Activated naive CD8-positive, alpha-beta T cell treated with anti-CD3 and anti-CD28 coated beads for 36 hours (primary cell): Measurements from ENCODE around the gene OGFOD3. TPM values are rescaled to one million over a fixed set of nuclear protein-coding genes. Genes with fewer than 3 reads are reported as not detected.

ENCODE experiments used
- DNase-seq: peaks from one replicate; pipeline ENCODE4 v3.0.0; 2021
- H3K27ac Mint-ChIP-seq: one replicate; pipeline ENCODE4 v1.8.0; 2022; ENCODE audit warnings: mild to moderate bottlenecking, moderate library complexity, mixed read lengths
- H3K27me3 Mint-ChIP-seq: one replicate; pipeline ENCODE4 v1.8.0; 2022; ENCODE audit warnings: mild to moderate bottlenecking, mixed read lengths
- H3K36me3 Mint-ChIP-seq: one replicate; pipeline ENCODE4 v1.8.0; 2021; ENCODE audit warnings: mild to moderate bottlenecking, mixed read lengths
- H3K4me1 Mint-ChIP-seq: one replicate; pipeline ENCODE4 v1.8.0; 2021; ENCODE audit warnings: mixed read lengths
- H3K4me3 Mint-ChIP-seq: one replicate; pipeline ENCODE4 v1.8.0; 2022; ENCODE audit warnings: mild to moderate bottlenecking, moderate library complexity, mixed read lengths
- H3K9me3 Mint-ChIP-seq: one replicate; pipeline ENCODE4 v1.8.0; 2022; ENCODE audit warnings: mixed read lengths
- total RNA-seq, 2 experiments: library from RNA; stranded (reverse); gene quantifications; one replicate each; pipeline ENCODE4 v1.2.3, GENCODE V29; 2021

Gene OGFOD3
- total RNA-seq, 2 experiments from 2014 or later: 18.4 to 21.5 TPM

DNA sequence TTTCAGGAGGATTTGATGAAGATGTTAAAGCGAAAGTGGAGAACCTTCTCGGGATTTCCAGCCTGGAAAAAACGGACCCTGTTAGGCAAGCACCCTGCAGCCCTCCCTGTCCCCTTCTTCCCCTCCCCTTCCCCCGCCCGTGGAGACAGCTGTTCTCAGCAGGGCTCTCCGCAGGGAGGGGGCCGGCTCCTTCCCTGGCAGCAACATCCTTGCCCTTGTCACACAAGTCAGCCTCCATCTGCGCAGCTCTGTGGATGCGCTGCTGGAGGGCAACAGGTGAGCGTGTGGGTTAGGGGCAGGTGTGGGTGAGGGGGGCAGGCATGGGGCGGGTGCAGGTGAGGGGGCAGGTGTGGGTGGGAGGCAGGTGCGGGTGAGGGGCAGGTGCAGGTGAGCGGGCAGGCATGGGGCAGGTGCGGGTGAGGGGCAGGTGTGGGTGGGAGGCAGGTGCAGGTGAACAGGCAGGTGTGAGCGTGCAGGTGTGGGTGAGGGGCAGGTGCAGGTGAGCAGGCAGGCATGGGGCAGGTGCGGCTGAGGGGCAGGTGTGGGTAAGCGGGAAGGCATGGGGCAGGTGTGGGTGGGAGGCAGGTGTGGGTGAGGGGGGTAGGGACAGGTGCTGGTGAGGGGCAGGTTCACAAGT lies 22.7 kb upstream of the OGFOD3 start:
- DNase-seq: no peak
- no peak overlapping the region for H3K27ac Mint-ChIP-seq
- H3K4me3 Mint-ChIP-seq: no peak overlapping the region

DNA sequence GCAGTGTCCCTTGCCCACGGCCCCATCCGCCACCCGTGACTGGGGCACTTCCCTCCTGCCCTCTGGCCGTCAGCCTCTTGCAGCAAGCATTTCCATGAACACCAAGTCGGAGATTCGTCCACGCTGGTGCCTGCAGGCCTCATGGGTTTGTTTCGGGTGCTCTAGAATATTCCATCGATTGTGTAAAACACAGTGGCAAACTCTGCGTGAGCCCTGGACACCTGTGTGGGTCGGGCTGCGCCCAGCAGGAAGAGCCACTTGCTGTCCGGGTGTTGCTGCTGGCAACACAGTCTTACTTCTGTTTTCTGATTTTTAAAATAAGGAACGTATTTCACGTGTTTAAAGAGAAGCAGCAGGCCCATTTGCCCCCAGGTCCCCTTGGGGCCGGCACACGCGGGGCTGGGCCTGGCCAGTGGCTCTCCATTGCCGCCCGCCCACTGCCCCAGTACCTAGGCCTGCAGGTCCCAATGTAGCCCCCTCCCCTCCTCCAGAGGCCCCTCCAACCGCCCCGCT lies 22.1 kb upstream of the OGFOD3 start:
- peaks cover 9% of the 10 kb centered on the region for H3K36me3 Mint-ChIP-seq
- no peak for DNase-seq
- no peak overlapping the region for H3K4me3 Mint-ChIP-seq
- H3K27ac Mint-ChIP-seq: peak overlapping the region; percentile 29
- H3K4me1 Mint-ChIP-seq: no peaks in the 10 kb centered on the region
- H3K27me3 Mint-ChIP-seq: no peaks in the 10 kb centered on the region
- H3K9me3 Mint-ChIP-seq: no peaks in the 10 kb centered on the region

More for the DNA sequence above, 22.7 kb upstream of the OGFOD3 start:
- Mint-ChIP-seq H3K27me3 (no peaks in the 10 kb centered on the region), H3K9me3 (no peaks in the 10 kb centered on the region), H3K36me3 (peaks cover 9% of the 10 kb centered on the region), H3K4me1 (no peaks in the 10 kb centered on the region)

DNA sequence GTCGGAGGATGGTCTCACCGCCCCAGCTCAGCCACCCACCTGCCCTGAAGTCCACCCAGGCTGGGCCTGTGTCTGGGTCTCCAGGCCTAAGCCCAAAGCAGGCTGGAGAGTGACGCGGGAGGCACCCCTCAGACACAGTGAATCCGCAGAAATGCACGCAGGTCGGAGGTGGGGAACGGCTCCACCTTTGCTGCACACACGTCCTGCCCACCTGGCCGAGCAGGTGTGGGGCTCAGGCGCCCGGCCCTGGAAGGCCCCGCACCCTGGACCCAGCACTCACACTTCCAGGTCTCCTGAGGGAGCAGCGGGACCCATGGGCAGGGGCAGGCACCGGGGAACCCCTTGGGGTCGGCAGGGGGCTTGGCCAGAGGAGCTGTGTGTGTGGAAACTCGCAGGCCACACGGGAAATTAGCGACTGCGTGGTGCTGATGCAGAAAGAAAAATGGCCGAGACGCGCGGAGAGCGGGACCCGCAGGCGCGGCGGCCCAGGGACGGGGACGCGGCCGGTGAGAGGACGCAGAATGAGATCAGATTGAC lies 21.5 kb upstream of the OGFOD3 start:
- DNase-seq: no peak
- H3K36me3 Mint-ChIP-seq: peaks cover 9% of the 10 kb centered on the region
- H3K27me3 Mint-ChIP-seq: no peaks in the 10 kb centered on the region
- no peaks in the 10 kb centered on the region for H3K9me3 Mint-ChIP-seq
- no peak overlapping the region for H3K27ac Mint-ChIP-seq
- H3K4me3 Mint-ChIP-seq: no peak overlapping the region
- H3K4me1 Mint-ChIP-seq: no peaks in the 10 kb centered on the region

DNA sequence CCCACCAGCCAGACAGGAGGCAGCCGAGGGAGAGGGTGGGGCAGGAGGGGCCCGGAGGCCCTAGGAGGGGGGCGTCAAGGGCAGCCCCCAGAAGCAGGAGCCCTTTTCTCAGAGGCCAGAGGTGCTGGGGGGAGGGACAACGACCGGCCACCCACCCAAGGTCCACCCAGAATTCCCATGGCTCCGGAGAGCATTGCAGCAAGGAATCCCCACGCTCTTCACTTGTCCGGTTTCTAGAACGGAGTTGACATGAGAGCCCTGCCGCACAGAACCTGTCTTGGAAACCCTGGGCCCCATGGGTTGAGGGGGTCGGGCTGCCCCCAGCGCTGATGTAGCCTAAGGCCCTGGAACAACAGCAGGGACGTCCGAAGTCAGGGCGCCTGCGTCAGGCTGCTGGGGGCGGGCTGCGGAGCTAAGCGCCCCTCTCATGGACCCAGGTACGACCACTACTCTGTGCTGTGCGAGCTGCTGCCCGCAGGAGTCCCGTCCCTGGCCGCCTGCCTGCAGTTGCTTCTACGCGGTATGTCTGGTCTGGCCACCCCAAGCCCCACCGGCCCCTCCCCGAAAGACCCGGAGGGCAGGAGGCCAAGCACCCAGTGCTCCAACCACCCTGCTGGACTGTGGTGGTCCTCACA lies 20.9 kb upstream of the OGFOD3 start:
- Mint-ChIP-seq H3K36me3 (peaks cover 9% of the 10 kb centered on the region), H3K27me3 (no peaks in the 10 kb centered on the region), H3K4me3 (no peak overlapping the region)

GRCh38 chr17:82438401-82439193 lies 20.2 kb upstream of the OGFOD3 start:
- H3K4me1 Mint-ChIP-seq: peaks cover 1% of the 10 kb centered on the region
- H3K4me3 Mint-ChIP-seq: no peak overlapping the region
- DNase-seq: no peak
- peaks cover 9% of the 10 kb centered on the region for H3K36me3 Mint-ChIP-seq
- no peaks in the 10 kb centered on the region for H3K9me3 Mint-ChIP-seq
- peak overlapping the region; percentile 51 for H3K27ac Mint-ChIP-seq
- no peaks in the 10 kb centered on the region for H3K27me3 Mint-ChIP-seq

More for the DNA sequence above, 20.9 kb upstream of the OGFOD3 start:
- no peaks in the 10 kb centered on the region for H3K9me3 Mint-ChIP-seq
- no peak for DNase-seq
- no peaks in the 10 kb centered on the region for H3K4me1 Mint-ChIP-seq
- H3K27ac Mint-ChIP-seq: no peak overlapping the region

GRCh38 chr17:82437325-82437668 lies 18.9 kb upstream of the OGFOD3 start:
- H3K4me3 Mint-ChIP-seq: no peak overlapping the region
- peaks cover 6% of the 10 kb centered on the region for H3K36me3 Mint-ChIP-seq
- H3K27me3 Mint-ChIP-seq: no peaks in the 10 kb centered on the region
- no peaks in the 10 kb centered on the region for H3K9me3 Mint-ChIP-seq
- DNase-seq: no peak
- no peak overlapping the region for H3K27ac Mint-ChIP-seq
- H3K4me1 Mint-ChIP-seq: peaks cover 1% of the 10 kb centered on the region

DNA sequence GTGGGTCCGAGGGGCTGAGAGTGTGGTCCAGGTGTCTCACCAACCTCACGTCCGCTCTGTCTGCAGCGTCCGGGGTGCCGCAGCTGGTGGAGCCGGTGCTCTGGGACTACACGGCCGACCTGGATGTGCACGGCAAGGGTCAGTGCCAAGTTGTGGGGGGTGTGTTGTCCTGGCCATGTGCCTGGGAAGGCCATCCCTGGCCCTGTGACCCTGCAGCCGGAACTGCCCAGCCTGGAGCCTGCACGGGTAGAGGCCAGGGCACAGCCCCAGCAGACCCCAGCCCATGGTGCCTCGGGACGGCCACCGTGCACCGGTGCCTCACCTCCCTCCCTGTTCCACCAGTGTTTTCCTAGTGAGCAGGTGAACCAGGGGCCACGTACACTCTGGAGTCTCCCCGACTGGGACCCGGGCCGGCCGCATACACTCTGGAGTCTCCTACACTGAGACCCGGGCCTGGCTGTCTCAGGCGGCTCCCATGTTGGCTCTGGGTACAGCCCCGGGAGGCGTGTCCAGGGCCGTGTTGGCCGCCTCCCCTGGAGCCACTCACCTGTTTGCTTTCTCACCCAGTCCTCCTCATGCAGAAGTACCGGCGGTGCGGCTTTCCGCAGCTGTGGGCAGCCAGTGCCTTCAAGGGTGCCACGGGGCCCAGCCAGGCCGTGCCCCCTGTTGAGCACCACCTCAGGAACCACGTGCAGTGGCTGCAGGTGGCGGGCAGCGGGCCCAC lies 18.4 kb upstream of the OGFOD3 start:
- no peaks in the 10 kb centered on the region for H3K27me3 Mint-ChIP-seq
- peaks cover 1% of the 10 kb centered on the region for H3K4me1 Mint-ChIP-seq
- no peaks in the 10 kb centered on the region for H3K9me3 Mint-ChIP-seq
- DNase-seq: no peak
- H3K4me3 Mint-ChIP-seq: no peak overlapping the region
- H3K27ac Mint-ChIP-seq: no peak overlapping the region
- peaks cover 6% of the 10 kb centered on the region for H3K36me3 Mint-ChIP-seq

DNA sequence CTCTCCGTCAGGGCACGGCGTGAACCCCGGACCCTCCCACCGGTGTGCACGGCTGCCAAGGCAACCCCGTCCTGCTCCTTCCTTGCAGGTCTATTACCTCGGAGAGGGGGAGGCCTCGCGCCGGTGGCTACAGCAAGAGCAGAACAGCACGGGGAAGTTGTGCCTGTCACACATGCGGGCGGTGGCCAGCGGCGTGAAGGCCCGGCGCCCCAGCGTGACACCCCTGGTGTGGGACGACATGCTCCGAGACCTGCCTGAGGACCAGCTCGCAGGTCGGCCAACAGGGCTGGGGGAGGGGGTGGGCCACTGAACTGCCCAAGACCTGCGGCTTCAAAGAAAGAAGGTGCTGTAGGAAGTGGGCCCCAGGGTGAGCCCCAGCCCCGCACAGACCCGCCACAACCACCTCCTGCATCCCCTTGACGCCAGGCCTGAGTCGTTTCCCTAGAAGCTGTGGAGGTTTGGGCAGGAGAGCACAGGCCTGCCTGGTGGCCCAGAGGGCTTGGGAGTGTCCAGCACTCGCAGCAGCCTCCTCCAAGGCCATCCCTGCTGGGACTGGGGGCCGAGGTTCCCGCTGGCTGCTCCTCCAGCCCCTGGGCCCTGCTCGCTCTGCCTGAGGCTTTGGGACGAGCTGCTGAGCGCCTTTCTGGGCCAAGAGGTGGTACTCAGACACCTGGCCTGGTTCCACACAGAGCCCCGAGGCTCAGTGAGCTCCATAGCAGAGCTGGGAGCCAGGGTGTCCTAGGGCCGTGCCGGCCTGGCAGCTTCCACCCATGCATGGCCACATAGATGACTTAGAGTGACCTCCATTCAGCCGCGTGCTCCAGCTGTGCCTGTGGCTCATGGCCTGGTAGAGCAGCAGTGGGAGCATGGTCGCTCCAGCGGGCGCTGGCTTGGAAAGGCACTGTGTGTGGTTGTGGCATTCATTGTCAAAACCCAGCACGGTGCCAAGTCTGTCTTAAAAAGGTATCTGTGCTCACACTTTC lies 17.5 kb upstream of the OGFOD3 start:
- H3K4me1 Mint-ChIP-seq: peaks cover 1% of the 10 kb centered on the region
- no peak overlapping the region for H3K4me3 Mint-ChIP-seq
- no peak overlapping the region for H3K27ac Mint-ChIP-seq
- H3K9me3 Mint-ChIP-seq: no peaks in the 10 kb centered on the region
- H3K27me3 Mint-ChIP-seq: no peaks in the 10 kb centered on the region
- DNase-seq: no peak
- peaks cover 2% of the 10 kb centered on the region for H3K36me3 Mint-ChIP-seq

DNA sequence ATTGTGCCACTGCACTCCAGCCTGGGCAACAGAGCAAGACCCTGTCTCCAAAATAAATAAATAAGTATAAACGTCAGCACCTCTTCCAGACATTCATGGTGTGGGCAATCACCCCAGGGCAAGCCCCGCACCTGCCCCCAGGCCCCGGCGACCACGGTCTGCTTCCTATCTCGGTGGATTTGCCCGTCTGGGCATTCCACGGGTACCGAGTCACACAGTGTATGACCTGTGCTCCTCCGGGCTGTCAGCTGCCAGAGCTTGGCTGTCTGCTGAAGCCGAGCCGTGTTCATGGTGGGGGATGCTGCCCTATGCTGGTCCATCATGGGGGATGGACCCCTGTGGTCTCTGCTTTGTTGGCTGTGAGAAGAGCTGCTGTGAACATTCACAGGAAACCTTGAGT lies 16.7 kb upstream of the OGFOD3 start:
- DNase-seq: no peak
- Mint-ChIP-seq H3K9me3 (no peaks in the 10 kb centered on the region), H3K4me3 (no peak overlapping the region), H3K36me3 (no peaks in the 10 kb centered on the region), H3K27ac (no peak overlapping the region), H3K27me3 (no peaks in the 10 kb centered on the region), H3K4me1 (peaks cover 1% of the 10 kb centered on the region)

- H3K36me3 Mint-ChIP-seq: no peaks in the 10 kb centered on the region
- DNase-seq: no peak
- no peak overlapping the region for H3K4me3 Mint-ChIP-seq
- no peaks in the 10 kb centered on the region for H3K9me3 Mint-ChIP-seq
- H3K27me3 Mint-ChIP-seq: no peaks in the 10 kb centered on the region
- H3K27ac Mint-ChIP-seq: no peak overlapping the region
- peaks cover 4% of the 10 kb centered on the region for H3K4me1 Mint-ChIP-seq
Observed at GRCh38 chr17:82434216-82434565, 15.8 kb upstream of the OGFOD3 start.

DNA sequence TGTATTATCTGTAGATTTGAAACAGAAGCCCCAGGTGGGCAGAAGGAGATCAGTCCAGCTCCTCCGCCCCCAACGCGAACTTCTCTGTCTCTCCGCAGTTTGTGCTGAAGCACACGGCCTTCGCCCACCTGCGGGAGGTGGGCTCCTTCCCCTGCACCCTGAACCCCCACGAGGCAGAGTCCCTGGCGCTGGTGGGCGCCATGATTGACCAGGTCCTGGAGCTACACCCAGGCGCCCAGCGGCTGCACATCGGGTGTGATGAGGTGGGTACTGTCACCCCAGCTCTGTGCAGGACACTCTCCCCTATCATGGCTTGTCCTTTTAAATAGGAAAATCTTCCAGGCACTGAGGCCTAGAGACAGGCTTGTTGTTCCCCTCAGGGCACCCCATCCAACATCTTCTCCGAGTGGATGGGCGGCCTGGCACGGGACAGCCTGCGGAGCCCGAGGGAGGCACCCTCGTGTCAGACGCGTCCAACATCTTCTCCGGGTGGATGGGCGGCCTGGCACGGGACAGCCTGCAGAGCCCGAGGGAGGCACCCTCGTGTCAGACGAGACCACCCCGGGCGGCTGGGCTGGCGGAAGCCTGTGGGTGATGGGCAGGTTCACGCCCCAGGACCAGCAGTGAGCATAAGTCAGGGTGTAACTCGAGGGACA lies 15.3 kb upstream of the OGFOD3 start:
- no peak for DNase-seq
- H3K27me3 Mint-ChIP-seq: no peaks in the 10 kb centered on the region
- no peak overlapping the region for H3K4me3 Mint-ChIP-seq
- no peaks in the 10 kb centered on the region for H3K9me3 Mint-ChIP-seq
- H3K36me3 Mint-ChIP-seq: no peaks in the 10 kb centered on the region
- H3K27ac Mint-ChIP-seq: no peak overlapping the region
- H3K4me1 Mint-ChIP-seq: peaks cover 4% of the 10 kb centered on the region

- Mint-ChIP-seq H3K4me3 (no peak overlapping the region), H3K4me1 (peaks cover 4% of the 10 kb centered on the region), H3K27me3 (no peaks in the 10 kb centered on the region), H3K36me3 (no peaks in the 10 kb centered on the region), H3K27ac (no peak overlapping the region), H3K9me3 (no peaks in the 10 kb centered on the region)
- DNase-seq: no peak
Observed at GRCh38 chr17:82432017-82432416, 13.6 kb upstream of the OGFOD3 start.

DNA sequence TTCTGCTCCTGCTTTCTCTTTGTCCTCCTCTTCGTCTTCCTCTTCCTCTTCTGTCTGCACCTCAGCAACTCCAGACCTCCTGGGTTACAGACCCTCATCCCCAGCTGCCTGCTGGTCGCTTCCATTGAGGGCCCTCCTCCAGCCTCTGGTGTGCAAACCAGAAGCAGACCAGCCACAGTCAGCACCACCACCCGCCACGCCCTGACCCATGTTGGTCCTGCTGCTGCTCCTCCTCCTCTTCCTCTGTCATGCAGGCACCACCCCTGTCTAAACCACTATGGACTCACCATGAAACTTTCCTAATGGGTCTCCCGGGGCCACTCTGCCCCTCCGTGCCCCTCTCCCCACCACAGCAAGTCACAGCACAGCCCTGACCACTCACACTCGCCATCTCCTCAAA lies 11.4 kb upstream of the OGFOD3 start:
- Mint-ChIP-seq H3K4me3 (no peak overlapping the region), H3K36me3 (no peaks in the 10 kb centered on the region), H3K27me3 (no peaks in the 10 kb centered on the region), H3K9me3 (no peaks in the 10 kb centered on the region), H3K4me1 (peaks cover 4% of the 10 kb centered on the region), H3K27ac (no peak overlapping the region)
- DNase-seq: no peak
